Esophagus squamous epithelium (tissue), 4 donors: ENCODE data around the gene NPAP1.

Source experiments
- CTCF ChIP-seq, 6 experiments: fragments of 450-650 bp in 4 of 6; fragments of 200-600 bp in 2 of 6; sonication (generic) in 2 of 6; IDR thresholded peaks; one replicate each; pipeline ENCODE4 v1.5.1; 2016 to 2019; ENCODE audit warnings: antibody characterized with exemption in 6 of 6, mild to moderate bottlenecking in 4 of 6, moderate library complexity in 4 of 6
- POLR2A ChIP-seq, 4 donors: fragments of 450-650 bp; IDR thresholded peaks; one replicate each; pipeline ENCODE4 v1.6.1; 2017; ENCODE audit warnings: antibody characterized with exemption in 4 of 4, mild to moderate bottlenecking in 4 of 4, moderate library complexity in 3 of 4

GRCh38 chr15:24696842-24697241 lies 21.3 kb downstream of the NPAP1 start:
- TF ChIP-seq CTCF (IDR thresholded peaks at IDR 0.05), result no peak
- TF ChIP-seq POLR2A (IDR thresholded peaks at IDR 0.05), result no peak
